Mesendoderm (in vitro differentiated cells): Measurements from ENCODE around the gene RETREG3.
"Not testable (repeated sequence)": the region's sequence is repeated elsewhere in the genome, so short reads cannot be mapped to it uniquely, and the experiment has no call there.

Source experiments
- DNase-seq: peaks from one replicate; pipeline ENCODE4 v3.0.0; 2013
- H2AK5ac ChIP-seq: 2 replicates; pipeline ENCODE4 v1.6.1; 2013; ENCODE audit warnings: low read length, inconsistent platforms
- H2BK120ac ChIP-seq: 2 replicates; pipeline ENCODE4 v1.6.1; 2013; ENCODE audit warnings: low read depth, mild to moderate bottlenecking, low read length, moderate library complexity, mixed read lengths
- H2BK15ac ChIP-seq: replicated peaks from 2 replicates; pipeline ENCODE4 v1.6.1; 2013; ENCODE audit warnings: low read depth, mild to moderate bottlenecking, moderate library complexity
- H2BK5ac ChIP-seq: 2 replicates; pipeline ENCODE4 v1.6.1; 2013; ENCODE audit warnings: low read length, inconsistent platforms
- H3K18ac ChIP-seq: 2 replicates; pipeline ENCODE4 v1.6.1; 2013; ENCODE audit warnings: mild to moderate bottlenecking, low read length, mixed read lengths
- H3K23ac ChIP-seq: one replicate; pipeline ENCODE4 v1.6.1; 2013; ENCODE audit warnings: low read length
- H3K27ac ChIP-seq: 2 replicates; pipeline ENCODE4 v1.5.1; 2013; ENCODE audit warnings: low read depth, mild to moderate bottlenecking, inconsistent platforms, low read length, moderate library complexity
- H3K27me3 ChIP-seq: 2 replicates; pipeline ENCODE4 v1.6.1; 2013; ENCODE audit warnings: low read length, control low read depth, mild to moderate bottlenecking, inconsistent platforms; ENCODE audit not compliant: insufficient read depth, poor library complexity
- H3K36me3 ChIP-seq: 2 replicates; pipeline ENCODE4 v1.6.1; 2013; ENCODE audit warnings: low read length, inconsistent platforms; ENCODE audit not compliant: control insufficient read depth, insufficient read depth
- H3K4ac ChIP-seq: one replicate; pipeline ENCODE4 v1.6.1; 2013; ENCODE audit warnings: low read depth, mild to moderate bottlenecking, low read length, moderate library complexity
- H3K4me1 ChIP-seq: 2 replicates; pipeline ENCODE4 v1.6.1; 2013; ENCODE audit warnings: low read depth, low read length, inconsistent platforms; ENCODE audit not compliant: control insufficient read depth
- H3K4me2 ChIP-seq: 2 replicates; pipeline ENCODE4 v1.6.1; 2013; ENCODE audit warnings: low read length
- H3K4me3 ChIP-seq: 2 replicates; pipeline ENCODE4 v1.5.1; 2013; ENCODE audit warnings: mild to moderate bottlenecking, low read length
- H3K56ac ChIP-seq: one replicate; pipeline ENCODE4 v1.6.1; 2013; ENCODE audit warnings: low read length
- H3K79me1 ChIP-seq: 2 replicates; pipeline ENCODE4 v1.6.1; 2013; ENCODE audit warnings: low read length, inconsistent platforms
- H3K79me2 ChIP-seq: 2 replicates; pipeline ENCODE4 v1.6.1; 2013; ENCODE audit warnings: mild to moderate bottlenecking, low read length; ENCODE audit not compliant: control insufficient read depth, insufficient read depth
- H3K9ac ChIP-seq: 2 replicates; pipeline ENCODE4 v1.6.1; 2013; ENCODE audit warnings: low read length, inconsistent platforms
- H4K5ac ChIP-seq: one replicate; pipeline ENCODE4 v1.6.1; 2013; ENCODE audit warnings: low read length
- H4K8ac ChIP-seq: one replicate; pipeline ENCODE4 v1.6.1; 2013; ENCODE audit warnings: low read depth, mild to moderate bottlenecking, control low read depth, low read length, moderate library complexity
- WGBS: extraction: QIAGEN DNeasy Blood & Tissue Kit; methylation state at CpG from one replicate; pipeline ENCODE4 v1.1.7; 2013; ENCODE audit warnings: low lambda C conversion rate, missing lambda C conversion rate; ENCODE audit not compliant: insufficient coverage; ENCODE audit errors: extremely low coverage; 5-methylcytosine and 5-hydroxymethylcytosine counted together

The RETREG3 gene

GRCh38 chr17:42617956-42618431 lies 8.8 kb upstream of the RETREG3 start:
- Histone ChIP-seq H3K27ac (no peak overlapping the region), H2BK15ac (no peak overlapping the region)
- peak; percentile 16 for DNase-seq

GRCh38 chr17:42613699-42614295 lies 4.6 kb upstream of the RETREG3 start:
- no peak for DNase-seq
- Histone ChIP-seq H3K79me2 (peaks cover 5% of the 10 kb centered on the region), H3K4me2 (no peak overlapping the region), H3K79me1 (peaks cover 5% of the 10 kb centered on the region), H4K8ac (no peak overlapping the region), H2BK5ac (no peak overlapping the region), H3K18ac (no peak overlapping the region), H3K9ac (no peak overlapping the region), H3K4me3 (no peak overlapping the region), H3K36me3 (peaks cover 24% of the 10 kb centered on the region), H3K56ac (no peak overlapping the region), H2AK5ac (no peak overlapping the region), H2BK15ac (no peak overlapping the region), H3K23ac (no peak overlapping the region), H3K27me3 (no peaks in the 10 kb centered on the region), H4K5ac (no peak overlapping the region), H3K4me1 (no peaks in the 10 kb centered on the region), H2BK120ac (no peak overlapping the region), H3K27ac (no peak overlapping the region), H3K4ac (no peak overlapping the region)
- WGBS = no CpG with 5 or more reads among the region's 17 CpGs

More at GRCh38 chr17:42617956-42618431, 8.8 kb upstream of the RETREG3 start:
- Histone ChIP-seq H3K79me1 (no peaks in the 10 kb centered on the region), H2AK5ac (no peak overlapping the region), H3K56ac (no peak overlapping the region), H3K4me1 (no peaks in the 10 kb centered on the region), H3K79me2 (no peaks in the 10 kb centered on the region), H3K9ac (no peak overlapping the region), H2BK120ac (no peak overlapping the region), H3K36me3 (peaks cover 15% of the 10 kb centered on the region), H4K8ac (no peak overlapping the region), H3K27me3 (no peaks in the 10 kb centered on the region), H3K4ac (no peak overlapping the region), H4K5ac (no peak overlapping the region), H3K18ac (no peak overlapping the region), H3K4me3 (no peak overlapping the region), H3K4me2 (no peak overlapping the region), H2BK5ac (no peak overlapping the region), H3K23ac (no peak overlapping the region)
- WGBS = no CpG with 5 or more reads among the region's 4 CpGs

GRCh38 chr17:42612013-42612412 lies 2.8 kb upstream of the RETREG3 start:
- H3K36me3 ChIP-seq = peaks cover 24% of the 10 kb centered on the region

GRCh38 chr17:42609814-42610801 lies 934 bp upstream of the RETREG3 start:
- Histone ChIP-seq H3K4me3 (peak overlapping the region; percentile 98), H3K4me2 (peak overlapping the region; percentile 91), H3K27ac (peak overlapping the region; percentile 71), H3K9ac (peak overlapping the region; percentile 99), H3K18ac (peak overlapping the region; percentile 51), H3K79me2 (peaks cover 21% of the 10 kb centered on the region), H3K79me1 (peaks cover 15% of the 10 kb centered on the region), H3K23ac (peak overlapping the region; percentile 89), H3K56ac (peak overlapping the region; percentile 91), H2BK5ac (peak overlapping the region; percentile 89), H3K4ac (peak overlapping the region; percentile 76), H3K36me3 (peaks cover 18% of the 10 kb centered on the region)
- peak; percentile 50 for DNase-seq
- no CpG with 5 or more reads among the region's 42 CpGs for WGBS
- H2AK5ac ChIP-seq, H2BK120ac ChIP-seq, H4K8ac ChIP-seq, H3K4me1 ChIP-seq, H2BK15ac ChIP-seq, H4K5ac ChIP-seq, H3K27me3 ChIP-seq: not testable (repeated sequence)

More at GRCh38 chr17:42612013-42612412, 2.8 kb upstream of the RETREG3 start:
- no peak overlapping the region for H2BK15ac ChIP-seq
- DNase-seq = no peak
- H3K79me1 ChIP-seq = peaks cover 11% of the 10 kb centered on the region
- no peak overlapping the region for H3K23ac ChIP-seq
- H4K8ac ChIP-seq = no peak overlapping the region
- H3K4me1 ChIP-seq = peaks cover 2% of the 10 kb centered on the region
- no CpG with 5 or more reads among the region's 4 CpGs for WGBS
- no peak overlapping the region for H3K18ac ChIP-seq
- no peak overlapping the region for H4K5ac ChIP-seq
- H3K4ac ChIP-seq = no peak overlapping the region
- no peak overlapping the region for H2AK5ac ChIP-seq
- H3K4me2 ChIP-seq = no peak overlapping the region
- no peaks in the 10 kb centered on the region for H3K27me3 ChIP-seq
- no peak overlapping the region for H3K9ac ChIP-seq
- H3K79me2 ChIP-seq = peaks cover 16% of the 10 kb centered on the region
- H2BK120ac ChIP-seq = no peak overlapping the region
- no peak overlapping the region for H3K27ac ChIP-seq
- no peak overlapping the region for H3K56ac ChIP-seq
- H3K4me3 ChIP-seq = no peak overlapping the region
- no peak overlapping the region for H2BK5ac ChIP-seq

GRCh38 chr17:42608305-42609181 lies 631 bp downstream of the RETREG3 start:
- H2BK15ac ChIP-seq = no peak overlapping the region
- H3K79me2 ChIP-seq = peaks cover 24% of the 10 kb centered on the region
- H3K27ac ChIP-seq = peak overlapping the region; percentile 60
- no peaks in the 10 kb centered on the region for H3K27me3 ChIP-seq
- no peak overlapping the region for H4K5ac ChIP-seq
- no peak for DNase-seq
- WGBS = no CpG with 5 or more reads among the region's 30 CpGs
- H3K4me2 ChIP-seq = peak overlapping the region; percentile 93
- H3K4me3 ChIP-seq = peak overlapping the region; percentile 99
- H2AK5ac ChIP-seq = no peak overlapping the region
- peak overlapping the region; percentile 99 for H3K9ac ChIP-seq
- H4K8ac ChIP-seq = no peak overlapping the region
- peaks cover 20% of the 10 kb centered on the region for H3K79me1 ChIP-seq
- H3K36me3 ChIP-seq = peaks cover 10% of the 10 kb centered on the region
- H2BK120ac ChIP-seq = no peak overlapping the region
- peaks cover 2% of the 10 kb centered on the region for H3K4me1 ChIP-seq
- H3K23ac ChIP-seq = peak overlapping the region; percentile 94
- H3K56ac ChIP-seq = peak overlapping the region; percentile 99
- H3K4ac ChIP-seq = peak overlapping the region; percentile 63
- H3K18ac ChIP-seq = peak overlapping the region; percentile 45
- H2BK5ac ChIP-seq = peak overlapping the region; percentile 45
